GM15510 (cell line): ENCODE measurements around the gene PPP1R27.

Experiments
- POLR2A ChIP-seq: IDR thresholded peaks from 3 replicates; pipeline ENCODE4 v1.6.1; 2011; ENCODE audit warnings: borderline replicate concordance; ENCODE audit not compliant: insufficient read length; ENCODE audit errors: extremely low read depth

PPP1R27 gene, protein sequence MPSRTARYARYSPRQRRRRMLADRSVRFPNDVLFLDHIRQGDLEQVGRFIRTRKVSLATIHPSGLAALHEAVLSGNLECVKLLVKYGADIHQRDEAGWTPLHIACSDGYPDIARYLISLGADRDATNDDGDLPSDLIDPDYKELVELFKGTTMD

GRCh38 chr17:81834831-81835267 lies at the start of gene PPP1R27:
Gene PPP1R27, minus strand, starts transcription at chr17:81835050. Its CDS starts 97 bp downstream, at chr17:81834953.
- no peak for TF ChIP-seq POLR2A

- no peak for TF ChIP-seq POLR2A
These were observed 49.7 kb upstream of the PPP1R27 start for GRCh38 chr17:81884520-81884919.

DNA sequence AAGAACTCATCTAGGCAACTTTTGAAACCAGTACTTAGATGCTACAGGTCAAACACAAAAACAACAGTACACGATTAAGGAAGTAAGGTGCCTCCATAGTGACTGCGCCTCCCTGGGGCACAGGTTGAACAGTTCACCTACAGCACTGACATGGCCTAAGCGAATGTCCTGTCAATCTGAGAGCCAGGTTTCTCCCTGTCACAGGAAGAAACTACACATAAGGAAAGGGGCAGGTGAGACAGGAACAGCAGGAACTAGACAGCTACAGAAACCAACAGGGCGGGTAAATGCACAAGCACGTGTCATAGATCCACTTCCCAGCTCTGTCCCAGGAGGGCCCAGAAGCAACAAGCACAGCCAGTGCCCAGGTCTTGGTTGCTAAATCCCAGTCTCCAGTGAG lies 44.3 kb upstream of the PPP1R27 start:
- no peak for TF ChIP-seq POLR2A

- no peak for TF ChIP-seq POLR2A
These were observed 43.4 kb upstream of the PPP1R27 start for GRCh38 chr17:81878294-81878693.

GRCh38 chr17:81877569-81877968 lies 42.7 kb upstream of the PPP1R27 start:
- no peak for TF ChIP-seq POLR2A

DNA sequence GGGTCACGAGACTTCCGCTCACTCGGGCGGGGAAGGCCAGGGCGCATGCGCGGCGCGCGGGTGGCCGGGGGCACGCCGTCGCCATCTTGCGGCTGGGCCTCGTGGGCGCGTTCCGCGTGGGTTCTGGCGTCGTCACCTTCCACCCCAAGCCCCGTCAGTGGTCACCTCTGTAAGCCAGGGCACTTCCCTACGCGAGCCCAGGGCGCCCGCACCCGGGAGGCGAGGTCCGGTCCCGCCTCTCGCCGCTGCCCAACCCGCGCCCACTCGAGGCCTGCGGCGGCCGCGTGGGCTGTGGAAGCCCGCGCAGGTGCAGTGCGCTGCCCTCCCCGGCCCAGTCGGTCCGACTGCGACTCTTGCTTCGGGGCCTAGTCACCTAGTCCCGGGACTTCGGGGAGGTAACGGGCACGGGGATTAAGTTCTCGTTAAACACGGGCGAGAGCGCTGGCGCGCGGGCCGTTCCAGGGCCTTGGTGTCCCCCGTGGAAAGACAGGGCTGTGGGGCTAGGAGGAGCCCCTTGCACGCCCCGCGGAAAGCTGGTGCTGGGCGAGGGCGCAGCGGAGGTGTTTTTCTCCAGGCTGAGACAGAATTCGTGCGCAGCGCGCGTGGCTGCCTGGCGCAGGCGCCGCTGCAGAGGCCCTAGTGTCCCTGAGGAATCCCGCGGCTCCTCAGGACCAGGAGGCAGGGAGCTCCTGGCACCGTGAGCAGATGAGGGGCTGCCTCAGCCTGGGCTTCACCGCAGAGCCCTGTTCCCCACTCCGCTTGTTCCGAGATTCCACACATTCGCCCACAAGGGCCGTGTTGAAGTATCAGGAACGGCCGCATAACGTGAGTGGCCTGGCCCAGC lies 36.8 kb upstream of the PPP1R27 start:
- peak; percentile 88 for TF ChIP-seq POLR2A

DNA sequence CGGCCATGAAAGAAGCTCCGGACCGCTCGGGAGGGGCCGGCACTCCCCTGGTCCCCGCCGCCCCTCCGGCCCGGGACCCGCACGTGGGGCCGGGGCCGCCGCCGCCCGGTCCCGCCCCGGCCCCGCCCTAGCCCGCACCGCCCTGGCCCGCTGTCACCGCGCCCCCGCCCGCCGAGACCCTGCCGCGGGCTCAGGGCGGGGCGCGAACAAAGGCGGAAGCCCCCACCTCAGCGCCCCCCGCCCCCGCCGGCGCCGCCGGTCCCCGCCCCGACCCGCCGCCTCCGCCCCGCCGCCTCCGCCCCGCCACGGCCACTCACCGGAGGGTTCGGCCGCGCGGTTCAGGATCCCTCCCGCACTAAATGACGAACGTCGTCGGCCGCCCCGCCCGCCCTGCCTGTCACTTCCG lies 36.1 kb upstream of the PPP1R27 start, which contains the start of gene ARHGDIA:
ARHGDIA (minus strand) TSS at position 357 of the 406 bp plus-strand sequence. CDS start 1,407 bp downstream, outside the sequence.
- TF ChIP-seq POLR2A: no peak

GRCh38 chr17:81870131-81870980 lies 35.5 kb upstream of the PPP1R27 start:
- TF ChIP-seq POLR2A: peak; percentile 27

- TF ChIP-seq POLR2A: no peak
These were observed 34.6 kb upstream of the PPP1R27 start for GRCh38 chr17:81869221-81870130.

DNA sequence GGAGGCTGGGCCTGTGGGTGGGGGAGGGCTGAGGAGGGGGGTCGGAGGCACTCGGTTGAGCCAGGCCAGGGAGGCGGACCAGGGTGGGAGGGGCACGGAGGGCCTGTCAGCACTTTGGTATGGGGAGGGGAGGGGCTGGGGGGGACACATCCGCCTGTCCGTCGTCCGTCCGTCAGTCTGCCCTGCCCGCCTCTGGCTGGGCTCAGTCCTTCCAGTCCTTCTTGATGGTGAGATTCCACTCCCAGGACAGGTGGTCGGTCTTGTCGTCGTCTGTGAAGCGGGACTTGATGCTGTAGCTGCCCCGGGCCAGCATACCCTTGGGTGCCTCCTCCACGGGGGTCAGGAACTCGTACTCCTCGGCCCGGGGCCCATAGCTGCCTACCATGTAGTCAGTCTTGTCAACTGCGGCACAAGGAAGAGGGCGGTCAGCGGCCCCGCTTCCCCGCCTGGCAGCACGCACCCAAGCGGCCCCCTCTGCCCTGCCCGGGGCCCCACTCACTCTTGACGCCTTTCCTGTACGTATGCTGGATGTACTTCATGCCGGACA lies 33.9 kb upstream of the PPP1R27 start:
- TF ChIP-seq POLR2A: no peak

DNA sequence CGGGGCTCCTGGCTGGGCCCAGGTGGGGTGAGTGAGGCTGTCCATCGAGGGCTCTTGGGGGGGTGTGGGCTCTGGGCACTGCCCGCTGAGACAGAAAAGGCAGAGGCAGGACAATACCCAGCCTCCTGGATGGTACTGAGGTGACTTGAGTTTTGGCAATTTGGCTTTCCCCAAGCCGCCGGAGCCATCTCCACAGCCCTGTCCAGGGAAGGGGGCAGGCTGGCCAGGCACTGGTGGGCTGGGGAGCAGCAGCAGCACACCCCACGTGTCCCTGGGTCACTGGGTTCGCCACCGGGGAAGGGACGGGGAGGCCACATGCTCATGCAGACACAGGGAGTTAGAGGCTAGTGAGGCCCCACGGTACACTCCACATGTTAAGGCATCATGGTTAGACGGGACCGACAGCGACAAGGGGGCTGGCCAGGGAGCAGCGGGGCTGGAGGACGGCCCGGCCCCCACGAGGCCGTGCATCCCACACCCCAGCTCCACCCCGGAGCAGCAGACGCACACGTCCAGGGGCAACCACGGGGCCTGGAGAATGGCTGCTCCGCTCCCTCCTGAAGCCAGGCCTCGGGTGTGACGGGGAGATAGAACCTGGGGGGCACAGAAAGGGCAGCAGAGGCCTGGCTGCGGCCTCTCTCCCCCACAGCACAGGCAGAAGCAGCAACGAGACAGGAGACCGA lies 33.3 kb upstream of the PPP1R27 start:
- TF ChIP-seq POLR2A: peak; percentile 35

GRCh38 chr17:81867170-81867990 lies 32.5 kb upstream of the PPP1R27 start:
- peak; percentile 18 for TF ChIP-seq POLR2A
